NCI-H82 treated with DMSO at 0.1 percent for 48 hours (cell line): ENCODE measurements around the gene COL15A1.

Experiments
- DNase-seq: peaks from one replicate; lab custom pipeline; 2025; ENCODE audit not compliant: unreplicated experiment; lab: John Stamatoyannopoulos, UW

Gene COL15A1

DNA sequence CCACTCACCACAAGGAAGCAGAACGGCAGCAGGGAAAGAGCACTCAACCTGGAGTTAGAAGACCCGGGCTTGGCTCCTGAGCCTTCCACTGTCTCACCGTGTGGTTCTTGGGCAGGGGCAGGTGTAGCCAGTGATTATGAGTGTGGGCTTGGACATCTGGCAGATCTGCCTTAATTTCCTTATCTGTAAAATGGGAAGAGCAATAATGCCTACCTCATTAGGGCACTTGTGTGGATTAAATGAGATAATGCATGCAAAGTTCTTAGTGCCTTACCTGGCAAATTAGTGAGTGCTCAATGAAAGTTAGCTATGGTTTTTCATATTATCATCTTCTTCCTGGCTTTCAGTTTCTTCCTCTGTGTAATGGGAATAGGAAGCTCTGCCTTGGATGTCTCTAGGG lies 28.1 kb upstream of the COL15A1 start:
- no peak for DNase-seq

DNA sequence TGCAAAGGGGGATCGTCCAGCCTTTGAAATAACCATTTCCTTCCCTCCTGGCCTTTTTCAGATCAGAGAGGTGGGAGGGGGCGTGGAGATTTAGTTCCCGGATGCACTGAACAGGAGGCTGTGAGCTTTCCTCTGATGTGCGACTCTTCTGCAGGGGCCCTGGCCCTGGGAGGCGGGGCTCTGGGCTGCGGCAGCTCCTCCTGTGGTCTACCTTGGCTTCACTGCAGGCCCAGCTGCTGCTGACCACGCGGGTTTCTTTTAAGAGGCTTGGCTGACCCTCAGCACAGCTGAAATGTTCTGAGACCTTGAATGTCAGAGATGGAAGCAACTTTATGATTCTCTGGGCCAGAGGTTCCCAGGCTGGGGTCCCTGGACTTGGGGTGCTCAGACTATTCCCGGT lies 27.0 kb upstream of the COL15A1 start:
- DNase-seq, result no peak

DNA sequence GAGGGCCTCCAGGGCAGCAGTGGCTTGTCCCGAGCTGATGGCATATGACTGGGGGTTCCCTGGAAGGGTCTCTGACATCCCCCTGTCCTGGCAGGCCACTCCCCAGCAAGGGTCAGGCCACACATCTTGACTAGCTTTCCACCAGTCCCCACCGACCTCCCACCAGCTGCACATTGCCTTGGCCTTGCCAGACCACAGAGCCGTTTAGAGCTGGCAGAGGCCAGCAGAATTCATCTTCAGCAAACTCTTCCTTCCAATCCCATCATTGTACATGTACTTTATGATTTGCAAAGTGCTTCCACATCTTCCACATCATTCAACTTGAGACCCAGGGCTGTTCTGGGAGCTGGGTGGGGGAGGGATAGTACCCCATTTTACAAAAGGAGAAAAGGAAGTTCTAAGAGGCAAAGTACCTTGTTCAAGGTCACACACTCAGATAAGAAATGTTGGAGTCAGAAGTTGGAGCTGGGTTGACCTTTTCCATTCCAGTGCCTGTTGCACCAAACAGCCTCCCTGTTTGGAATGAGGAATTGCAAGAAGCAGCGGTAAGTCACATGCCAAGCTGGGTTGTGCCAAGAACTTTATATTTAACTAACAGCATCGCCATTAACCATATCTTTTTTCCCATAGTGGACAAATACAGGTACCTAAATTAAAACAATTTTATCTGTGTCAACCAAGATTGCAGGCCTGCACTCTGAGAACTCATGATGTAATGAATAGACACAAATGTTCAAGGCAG lies 25.8 kb upstream of the COL15A1 start:
- no peak for DNase-seq

DNA sequence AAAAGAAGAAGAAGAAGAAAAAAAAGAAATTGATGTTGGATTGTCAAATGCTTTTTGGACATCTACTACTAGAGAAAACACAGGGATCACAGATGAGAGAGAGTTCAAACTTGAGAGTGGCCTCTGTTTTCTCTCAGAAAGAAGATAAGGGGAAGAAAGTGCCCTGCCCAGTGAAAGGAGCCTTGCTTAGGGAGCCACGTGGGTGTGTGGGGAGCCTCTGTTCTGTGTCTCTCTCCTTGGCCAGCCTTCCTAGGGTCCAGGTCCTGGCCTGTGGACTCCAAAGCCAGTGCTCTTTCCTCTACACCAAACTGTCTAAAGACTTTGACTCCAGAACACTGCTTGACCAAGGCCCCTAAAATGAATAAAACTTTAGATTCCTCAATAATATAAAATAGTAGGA lies 22.0 kb upstream of the COL15A1 start:
- no peak for DNase-seq

DNA sequence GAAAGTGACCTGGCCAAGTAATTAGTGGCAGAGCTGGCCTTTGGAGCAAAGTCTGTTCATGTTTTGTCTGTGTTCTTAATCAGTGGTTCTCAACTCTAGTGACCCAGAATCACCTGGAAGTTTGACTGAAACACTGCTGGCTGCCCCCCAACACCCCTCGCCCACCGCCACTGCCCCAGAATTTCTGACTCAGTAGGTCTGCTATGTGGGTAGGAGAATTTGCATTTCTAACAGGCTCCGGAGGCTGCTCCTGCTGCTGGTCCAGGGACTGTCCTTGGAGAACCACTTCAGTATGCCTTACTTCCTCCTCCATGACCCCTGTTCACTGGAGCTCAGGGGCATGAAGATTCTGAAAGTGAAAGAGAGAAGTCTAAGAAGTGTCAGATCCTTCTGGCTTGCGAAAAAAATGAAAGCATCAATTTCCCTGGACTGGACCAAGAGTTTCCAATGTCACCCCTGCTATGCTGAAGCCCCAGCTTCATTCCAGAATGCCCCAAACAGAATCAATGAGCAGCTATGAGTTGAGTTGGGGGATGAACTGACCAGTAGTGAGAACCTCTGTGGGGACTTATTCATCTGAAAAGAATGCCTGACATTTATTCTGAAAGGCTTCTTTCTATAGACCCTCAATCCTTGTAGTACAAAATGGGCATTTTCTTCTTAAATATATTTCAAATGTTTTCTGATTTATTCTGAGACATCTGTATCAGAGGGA lies 20.8 kb upstream of the COL15A1 start:
- no peak for DNase-seq

DNA sequence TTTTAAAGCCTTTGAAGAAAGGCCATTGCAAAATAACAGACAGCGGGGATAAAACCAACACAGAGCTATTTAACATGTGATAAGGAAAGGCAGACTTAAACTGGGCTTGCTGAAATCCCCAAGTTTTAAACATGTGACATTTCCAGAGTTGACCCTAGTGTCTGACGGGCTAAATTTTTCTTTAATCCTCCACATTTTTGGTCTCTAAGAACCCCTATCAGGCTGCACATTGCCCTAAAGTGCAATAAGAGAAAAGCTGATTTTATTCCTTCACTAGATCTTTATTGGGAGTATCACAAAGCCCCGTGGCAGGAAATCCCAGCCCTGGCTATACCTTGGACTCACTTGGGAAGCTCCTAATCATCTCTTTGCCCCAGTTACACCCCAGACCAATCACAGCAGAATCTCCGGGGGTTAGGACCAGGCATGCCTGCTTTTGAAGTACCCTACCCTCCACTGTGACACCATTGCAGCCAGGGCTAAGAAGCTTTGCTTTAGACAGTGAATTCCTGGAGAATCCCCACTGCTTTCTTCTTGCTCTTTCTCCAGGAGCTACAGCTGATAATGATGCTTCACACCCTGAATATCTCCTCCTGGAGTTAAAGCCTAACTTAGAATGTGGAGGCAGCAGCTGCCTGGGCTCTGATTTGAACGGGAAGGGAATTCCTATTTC lies 20.1 kb upstream of the COL15A1 start:
- no peak for DNase-seq

DNA sequence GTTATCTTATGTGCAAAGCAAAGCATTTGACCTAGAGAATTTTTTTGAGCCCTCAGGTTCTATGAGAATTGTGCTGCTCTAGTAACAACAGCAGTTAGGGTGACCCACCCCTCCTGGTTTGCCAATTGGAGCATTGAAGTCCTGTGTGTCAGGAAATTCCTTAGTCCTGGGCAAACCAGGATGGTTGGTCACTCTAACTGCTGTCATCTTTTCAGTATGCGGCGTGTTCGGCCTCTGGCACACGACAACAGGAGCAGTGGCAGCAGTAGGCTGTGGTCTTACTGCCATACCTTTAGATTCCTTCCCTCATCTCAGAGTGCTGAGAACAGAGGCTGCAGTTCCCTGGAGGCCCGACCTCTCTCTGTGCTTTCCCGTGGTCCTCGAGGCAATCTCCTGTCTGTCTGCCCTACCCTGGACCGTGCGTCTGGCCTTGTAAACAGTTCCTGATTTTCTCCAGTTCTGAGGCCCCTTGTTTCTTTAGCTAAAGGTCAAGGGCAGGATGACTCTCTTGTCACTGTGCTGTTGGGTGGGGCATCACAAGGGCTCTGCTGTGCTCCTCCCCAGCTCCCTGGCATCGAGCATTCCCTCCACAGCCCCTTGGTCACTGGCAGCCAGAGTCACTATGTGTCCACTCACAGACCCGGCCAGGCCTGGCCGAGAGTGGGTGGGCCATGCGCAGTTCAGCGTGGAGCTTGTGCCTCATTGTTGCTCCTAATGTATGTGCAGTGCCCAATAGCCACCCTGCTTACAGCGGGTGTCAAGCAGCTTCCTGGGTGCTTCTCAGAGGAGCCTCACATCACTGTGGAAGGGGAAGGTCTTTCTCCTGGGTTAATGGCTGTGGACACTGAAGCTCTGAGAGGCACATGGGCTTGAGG lies 18.5 kb upstream of the COL15A1 start:
- DNase-seq, result no peak

DNA sequence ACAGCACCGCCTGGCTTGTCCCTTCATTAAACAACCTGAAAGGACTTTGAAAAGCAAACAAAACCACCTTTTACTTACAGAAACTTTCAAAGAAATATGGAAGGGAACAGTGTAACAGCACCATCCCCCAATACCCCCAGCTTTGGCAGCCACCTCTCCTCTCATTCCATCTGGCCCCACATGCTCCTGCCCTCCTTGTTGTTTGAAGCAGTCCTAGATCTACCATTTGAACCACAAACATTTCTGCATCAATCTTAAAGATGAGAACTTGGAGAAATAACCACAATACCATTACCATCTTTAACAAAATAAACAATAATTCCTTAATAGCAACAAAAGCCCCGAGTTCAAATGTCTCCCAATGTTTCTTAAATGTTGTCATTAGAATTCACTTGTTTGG lies 17.8 kb upstream of the COL15A1 start:
- no peak for DNase-seq

DNA sequence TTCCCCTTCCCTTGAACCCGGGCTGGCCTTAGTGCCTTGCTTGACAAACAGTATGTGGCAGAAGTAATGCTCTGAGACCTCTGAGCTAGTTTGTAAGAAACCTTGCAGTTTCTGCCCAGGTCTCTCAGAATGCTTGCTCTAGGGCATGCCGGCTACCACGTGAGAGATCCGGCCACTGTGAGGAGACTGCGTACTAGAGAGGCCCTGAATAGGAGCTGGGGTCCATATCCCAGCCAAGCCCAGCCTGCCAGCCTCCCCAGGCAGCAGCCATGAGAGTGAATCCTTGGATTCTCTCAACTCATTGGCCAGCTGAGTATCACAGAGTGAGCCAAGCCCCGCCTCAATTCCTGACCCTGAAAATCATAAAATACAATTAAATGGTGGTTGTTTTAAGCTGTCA lies 16.0 kb upstream of the COL15A1 start:
- DNase-seq, result no peak

DNA sequence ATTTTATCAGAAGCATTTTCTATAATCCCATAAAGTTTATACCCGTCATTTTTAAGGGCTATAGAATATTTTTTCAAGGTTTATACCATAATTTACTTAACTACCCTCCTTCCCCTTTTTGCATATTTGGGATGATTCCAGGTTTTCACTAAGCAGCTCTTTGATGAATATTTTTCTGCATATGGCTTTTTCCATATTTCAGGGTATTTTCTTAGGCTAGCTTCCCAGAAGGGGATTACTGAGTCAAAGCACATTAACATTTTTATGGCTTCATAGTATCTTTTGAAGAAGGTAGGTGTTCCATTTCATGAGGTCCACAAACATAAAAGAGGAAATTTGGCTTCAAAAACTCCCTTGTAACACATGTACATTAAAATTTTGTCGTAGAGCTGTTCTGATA lies 14.6 kb upstream of the COL15A1 start:
- DNase-seq, result no peak

DNA sequence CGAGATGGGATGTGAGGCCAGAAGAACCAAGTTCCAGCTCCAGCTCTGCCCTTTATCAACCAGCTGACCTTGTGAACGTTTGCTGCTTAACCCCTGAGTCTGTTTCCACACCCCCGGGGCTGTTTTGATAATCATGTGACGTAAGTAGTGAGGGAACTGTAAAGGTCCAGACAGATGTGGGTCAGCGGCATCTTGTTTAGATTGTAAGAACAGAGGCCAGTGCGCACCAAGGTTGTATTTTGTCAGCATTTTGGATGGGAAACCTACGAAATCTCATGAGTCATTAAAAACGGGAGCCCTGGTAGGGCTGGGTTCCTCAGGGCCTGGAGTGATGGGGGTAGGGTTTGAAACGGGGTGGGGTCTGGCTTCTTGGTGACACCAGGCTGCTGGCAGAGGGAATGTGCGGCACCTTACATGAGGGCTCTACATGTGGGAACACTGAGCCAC lies 13.8 kb upstream of the COL15A1 start:
- DNase-seq, result no peak

DNA sequence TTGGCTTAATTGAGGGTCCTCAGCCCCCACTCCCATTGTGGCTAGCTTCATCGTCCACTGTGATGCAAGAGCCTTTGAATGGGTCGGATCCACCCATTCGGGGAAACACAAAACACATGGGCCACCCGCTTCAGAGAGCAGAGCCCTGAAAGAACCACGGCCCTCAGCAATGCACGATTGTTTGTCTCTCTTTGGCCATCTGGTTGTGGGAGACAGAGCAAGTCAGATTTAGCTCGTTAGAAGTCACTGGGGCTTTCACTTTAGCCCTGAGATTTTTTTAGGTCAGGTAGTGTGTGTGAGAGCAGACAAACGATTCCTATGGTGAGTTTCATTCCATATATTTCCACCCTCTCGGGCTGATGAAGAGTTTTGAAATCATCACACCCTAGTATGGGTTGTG lies 12.9 kb upstream of the COL15A1 start:
- DNase-seq, result no peak

DNA sequence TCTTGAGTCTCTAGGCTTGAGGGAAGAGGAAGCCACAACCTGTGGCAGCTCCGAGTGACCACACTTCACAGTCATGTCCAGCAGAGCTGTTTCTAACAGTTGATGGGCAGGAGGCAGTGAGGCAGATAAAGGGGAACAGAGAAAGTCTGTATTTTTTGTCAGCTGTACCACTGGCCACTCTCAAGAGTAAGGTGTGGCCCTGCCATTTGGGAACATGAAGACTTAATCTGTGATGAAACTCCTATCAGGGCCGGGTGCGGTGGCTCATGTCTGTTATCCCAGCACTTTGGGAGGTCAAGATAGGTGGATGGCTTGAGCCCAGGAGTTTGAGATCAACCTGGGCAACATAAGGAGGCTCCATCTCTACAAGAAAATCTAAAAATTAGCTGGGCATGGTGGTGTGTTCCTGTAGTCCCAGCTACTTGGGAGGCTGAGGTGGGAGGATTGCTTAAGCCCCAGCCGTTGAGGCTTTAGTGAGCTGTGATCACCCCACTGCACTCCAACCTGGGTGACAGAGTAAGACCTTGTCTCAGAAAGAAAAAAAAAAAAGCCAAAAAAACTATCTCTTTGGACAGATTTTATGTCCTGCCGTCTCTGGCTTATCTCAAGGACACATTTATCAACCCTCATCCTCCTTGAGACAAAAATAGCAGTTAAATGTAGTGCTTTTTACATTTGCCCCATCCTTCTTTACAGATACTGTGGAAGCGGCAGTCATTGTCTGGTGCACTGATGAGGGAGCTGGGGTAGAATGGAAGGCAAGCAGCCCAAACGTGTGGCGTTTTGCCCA lies 11.9 kb upstream of the COL15A1 start:
- no peak for DNase-seq

DNA sequence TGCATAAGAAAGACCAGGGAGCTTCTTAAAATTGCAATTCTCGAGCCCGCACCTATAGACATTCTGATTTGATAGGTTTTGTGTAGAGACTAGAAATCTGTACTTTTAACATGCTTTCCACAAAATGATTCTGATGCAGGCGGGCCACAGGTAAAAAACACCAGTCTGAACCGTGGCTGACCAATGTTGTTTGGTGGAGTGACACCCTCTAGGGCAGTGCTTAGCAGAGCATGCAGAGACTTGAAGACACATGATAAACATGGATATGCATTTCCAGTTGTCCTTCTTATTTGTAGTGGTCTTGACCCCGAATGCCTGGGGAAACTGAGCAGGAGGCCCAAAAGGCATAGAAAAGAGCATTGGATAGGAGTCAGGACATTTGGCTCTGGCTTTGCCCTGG lies 10.5 kb upstream of the COL15A1 start:
- DNase-seq, result no peak

DNA sequence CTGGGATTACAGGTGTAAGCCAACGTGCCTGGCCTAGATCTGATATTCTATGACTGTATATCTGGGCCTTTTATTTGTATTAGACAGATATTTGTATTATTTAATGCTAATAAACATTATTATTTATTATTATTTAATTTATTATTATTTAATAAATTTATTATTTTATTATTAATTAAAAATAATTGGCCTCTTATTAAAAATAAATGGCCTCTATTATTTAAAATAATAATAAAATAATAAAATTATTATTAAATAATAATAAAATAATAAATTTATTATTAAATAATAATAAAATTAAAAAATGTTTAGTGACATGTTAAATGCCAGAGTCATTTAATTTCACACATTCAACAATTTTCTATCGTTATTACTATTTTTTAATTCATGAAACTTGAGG lies 9.8 kb upstream of the COL15A1 start:
- no peak for DNase-seq

DNA sequence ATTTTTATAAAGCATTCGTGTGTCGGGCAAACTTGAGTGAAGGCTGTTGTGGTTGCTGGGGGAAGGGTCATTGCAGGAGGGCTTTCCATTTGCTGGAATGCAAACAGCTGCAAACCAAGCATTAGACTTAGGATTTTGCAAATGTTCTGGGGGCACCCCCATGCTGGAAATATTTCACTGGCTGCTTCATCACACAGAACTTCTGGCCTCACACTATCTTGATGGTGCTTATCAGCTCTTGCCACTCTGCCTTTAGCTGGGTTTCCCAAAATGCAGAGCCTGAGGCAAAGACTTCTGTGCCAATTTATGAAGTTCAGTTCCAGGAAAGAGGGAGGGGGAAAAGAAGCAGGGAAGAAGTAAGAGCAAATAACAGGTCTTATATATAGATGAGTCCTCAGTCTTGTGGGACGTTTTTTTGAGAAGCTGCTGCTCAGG lies 8.6 kb upstream of the COL15A1 start:
- DNase-seq, result no peak

DNA sequence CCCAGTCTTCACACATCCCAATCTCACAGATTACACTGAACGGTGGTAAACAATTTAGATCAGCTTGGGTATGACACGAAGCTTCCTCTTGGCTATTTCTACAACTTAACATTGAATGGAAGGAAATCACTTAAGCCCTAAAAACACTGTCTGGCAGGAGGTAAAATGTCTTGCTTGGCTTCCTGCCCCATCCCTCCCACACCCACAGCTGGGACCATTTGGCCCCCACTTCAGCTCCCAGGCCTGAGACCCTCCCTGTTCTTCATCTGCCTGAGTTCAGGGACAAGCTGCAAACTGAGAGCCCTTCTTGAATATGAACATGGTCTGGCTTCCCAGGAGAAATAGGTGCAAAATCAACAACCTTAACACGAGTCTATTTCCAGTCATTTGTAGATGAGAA lies 3.4 kb upstream of the COL15A1 start:
- DNase-seq, result no peak

DNA sequence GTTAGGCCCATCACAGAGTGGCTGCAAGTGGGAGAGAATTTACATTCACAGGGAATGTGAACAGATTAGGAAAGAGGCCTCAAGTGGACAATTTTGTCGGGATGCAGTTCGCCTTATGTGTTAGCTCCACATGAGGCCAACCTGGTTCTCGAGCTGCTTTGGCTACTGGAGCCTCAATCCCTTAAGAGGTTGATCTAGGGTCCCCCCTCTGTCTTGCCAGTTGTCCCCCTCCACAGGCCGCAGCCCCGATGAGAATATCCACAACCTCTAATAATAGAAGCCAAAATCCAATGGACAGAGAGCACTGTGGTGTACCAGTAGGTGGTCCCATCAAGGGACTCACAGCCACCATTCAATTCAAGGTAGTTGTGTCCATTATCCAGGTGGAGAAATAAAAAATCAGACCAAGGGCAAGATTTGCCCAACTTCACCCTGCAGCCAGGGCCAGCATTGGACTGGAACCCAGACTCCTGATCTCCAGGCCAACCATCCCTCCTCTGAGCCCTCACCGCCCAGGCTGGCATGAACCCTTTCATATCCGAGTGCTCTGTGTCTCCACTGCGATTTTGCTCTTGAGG lies 1.7 kb upstream of the COL15A1 start:
- no peak for DNase-seq

DNA sequence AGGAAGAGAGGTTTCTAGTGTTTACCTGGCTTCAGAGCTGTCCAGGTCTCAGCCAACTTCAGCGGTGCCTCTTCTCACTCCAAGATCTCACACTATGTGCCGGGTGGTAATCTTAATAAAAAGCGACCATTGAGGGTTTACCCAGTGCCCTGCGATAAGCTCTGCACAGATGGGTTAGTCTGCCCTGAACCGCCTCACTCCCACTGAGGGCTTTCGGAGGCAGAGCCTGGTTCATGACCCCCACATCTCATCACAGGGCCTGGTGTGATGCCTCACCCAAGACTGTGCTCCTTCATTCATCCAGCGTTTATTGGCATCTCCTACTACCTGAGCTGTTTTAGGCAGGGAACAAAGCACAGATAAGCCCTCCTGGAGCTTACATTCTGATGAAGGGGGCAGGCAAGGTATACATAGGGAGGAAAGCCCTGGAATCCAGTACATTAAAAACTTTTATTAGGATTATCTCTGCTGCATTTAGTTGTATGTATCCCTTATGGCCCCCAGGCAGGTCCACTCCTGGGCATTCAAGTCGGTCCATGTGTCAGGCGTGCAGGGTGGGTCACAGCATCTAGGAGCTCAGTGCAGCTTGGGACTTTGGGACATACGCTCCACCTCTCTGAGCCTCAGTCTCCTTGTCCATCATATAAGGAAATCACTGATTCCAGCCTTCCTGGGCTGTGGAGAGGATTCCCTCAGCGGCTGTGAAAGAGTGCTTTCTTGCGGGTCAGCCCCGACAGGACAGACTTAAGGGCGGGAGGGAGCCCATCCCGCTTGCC lies 613 bp upstream of the COL15A1 start:
- no peak for DNase-seq
